GM12892 (cell line): Measurements from ENCODE around the gene TTLL13.

Experiments
- DNase-seq: peaks from one replicate; pipeline ENCODE4 v3.0.0; 2011; ENCODE audit not compliant: insufficient read length
- FAIRE-seq: peaks from 2 replicates; lab custom pipeline; 2011; peaks lifted over from hg19 to GRCh38; lab: Jason Lieb, UNC
- POLR2A ChIP-seq: IDR thresholded peaks from 2 replicates; pipeline ENCODE4 v1.6.1; 2011; ENCODE audit warnings: low read depth, low read length, control low read depth
- POLR2AphosphoS5 ChIP-seq: IDR thresholded peaks from 2 replicates; pipeline ENCODE4 v1.6.1; 2011; ENCODE audit warnings: low read depth, low read length, control low read depth
- TAF1 ChIP-seq: IDR thresholded peaks from 2 replicates; pipeline ENCODE4 v1.6.1; 2011; ENCODE audit warnings: low read depth, mild to moderate bottlenecking, control low read depth, low read length, borderline replicate concordance

TTLL13 gene

DNA sequence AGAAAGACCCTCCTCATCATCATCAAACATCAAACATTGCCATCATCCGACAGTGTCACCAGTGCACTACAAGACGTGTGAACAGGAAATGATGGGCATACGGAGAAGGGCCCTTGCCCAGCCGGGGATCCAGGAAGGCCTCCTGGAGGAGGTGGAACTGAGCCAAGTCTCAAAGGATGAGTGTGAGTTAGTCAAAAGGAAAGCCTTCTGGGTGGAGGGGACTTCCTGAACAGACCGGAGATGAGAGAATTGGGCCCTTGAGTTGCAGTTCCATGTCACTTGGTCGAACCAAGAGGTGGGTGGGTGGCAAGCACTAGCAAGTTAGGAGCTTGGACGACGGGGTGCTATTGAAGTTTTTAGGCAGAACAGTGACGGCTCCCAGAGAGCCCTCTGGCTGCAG is 39.8 kb upstream of the TTLL13 start:
- FAIRE-seq: peak; percentile 94
- no peak for DNase-seq
- no peak for TF ChIP-seq TAF1
- peak; percentile 30; the same call in 1 of the 2 replicates for TF ChIP-seq POLR2AphosphoS5
- 0 out of 2 replicates have a peak, but pooled peaks have one; percentile 44 for TF ChIP-seq POLR2A

DNA sequence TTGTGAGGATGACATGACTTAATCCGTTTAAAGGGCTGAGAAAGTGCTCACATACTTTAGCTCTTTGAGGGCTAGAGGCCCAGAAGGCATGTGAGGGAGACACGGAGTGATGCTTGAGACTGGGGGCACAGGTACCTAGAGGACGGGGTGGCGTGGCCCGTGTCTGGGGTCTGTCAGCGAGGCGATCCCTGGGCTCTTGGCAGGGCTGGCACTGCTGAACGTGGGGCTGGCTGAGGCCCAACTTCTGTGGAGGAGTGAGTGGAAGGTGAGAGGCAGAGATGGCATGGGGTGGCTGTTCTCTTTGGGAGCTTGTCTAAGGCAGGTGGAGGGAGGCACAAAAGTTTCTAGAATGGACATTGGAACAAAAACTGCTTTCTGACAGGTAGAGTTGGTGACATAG is 38.8 kb upstream of the TTLL13 start:
- no peak for TF ChIP-seq POLR2A
- no peak for TF ChIP-seq TAF1
- TF ChIP-seq POLR2AphosphoS5: no peak
- no peak for FAIRE-seq
- DNase-seq: no peak

DNA sequence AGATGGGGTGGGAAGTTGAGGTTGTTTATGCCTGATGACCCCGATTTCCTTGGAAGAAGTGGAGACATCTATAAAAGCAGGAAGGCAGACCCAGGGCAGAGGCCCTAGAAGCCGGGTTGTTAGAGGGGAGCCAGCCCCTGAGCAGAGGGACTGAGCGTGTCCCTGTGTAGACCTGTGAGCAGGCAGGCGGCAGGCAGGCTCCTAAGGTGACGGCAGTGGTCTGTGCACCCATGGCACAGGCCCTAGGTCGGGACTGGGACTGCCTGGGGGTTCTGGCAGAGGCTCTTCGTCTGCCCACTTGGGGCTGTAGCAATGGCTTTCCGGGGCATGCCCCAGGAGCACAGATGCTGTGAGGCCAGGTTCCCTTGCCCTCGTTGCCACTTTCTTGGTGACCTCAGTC is 38.3 kb upstream of the TTLL13 start:
- TF ChIP-seq POLR2A (no peak), TAF1 (no peak), POLR2AphosphoS5 (no peak)
- no peak for DNase-seq
- FAIRE-seq: no peak

DNA sequence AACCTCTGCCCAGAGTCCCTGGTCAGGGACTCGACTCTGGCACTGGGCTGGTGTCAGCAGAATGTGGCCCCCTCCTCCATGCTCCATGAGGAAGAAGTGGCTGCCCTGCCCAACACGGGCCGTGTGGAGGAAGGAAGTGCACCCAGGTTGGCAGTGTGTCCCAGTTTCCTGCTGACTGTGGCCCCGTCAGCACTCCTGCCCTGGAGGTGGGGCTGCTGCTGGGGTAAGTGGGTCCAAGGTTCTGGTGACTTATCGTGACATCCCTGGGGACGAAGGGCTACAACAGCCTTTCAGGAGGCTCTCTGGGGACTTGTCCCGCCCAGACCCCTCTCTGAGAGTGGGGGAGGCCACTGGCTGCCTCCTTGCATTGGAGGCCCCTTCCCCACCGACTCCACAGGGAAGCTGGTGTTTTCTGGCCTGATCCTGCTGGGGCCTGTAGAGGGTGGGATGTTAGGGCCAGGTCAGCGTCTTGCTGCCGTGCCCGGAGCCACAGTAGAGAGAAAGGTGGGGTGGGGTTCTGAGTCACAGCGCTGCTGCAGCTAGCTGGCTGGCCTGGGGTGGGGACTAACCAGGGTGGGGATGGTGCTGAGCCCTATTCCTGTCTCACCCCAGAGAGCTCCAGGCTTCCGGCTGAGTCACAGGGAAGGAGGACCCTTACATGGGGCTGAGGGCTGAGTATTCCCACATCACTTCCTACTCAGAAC is 37.8 kb upstream of the TTLL13 start:
- FAIRE-seq (no peak), DNase-seq (no peak)
- TF ChIP-seq TAF1 (no peak), POLR2AphosphoS5 (no peak), POLR2A (no peak)

DNA sequence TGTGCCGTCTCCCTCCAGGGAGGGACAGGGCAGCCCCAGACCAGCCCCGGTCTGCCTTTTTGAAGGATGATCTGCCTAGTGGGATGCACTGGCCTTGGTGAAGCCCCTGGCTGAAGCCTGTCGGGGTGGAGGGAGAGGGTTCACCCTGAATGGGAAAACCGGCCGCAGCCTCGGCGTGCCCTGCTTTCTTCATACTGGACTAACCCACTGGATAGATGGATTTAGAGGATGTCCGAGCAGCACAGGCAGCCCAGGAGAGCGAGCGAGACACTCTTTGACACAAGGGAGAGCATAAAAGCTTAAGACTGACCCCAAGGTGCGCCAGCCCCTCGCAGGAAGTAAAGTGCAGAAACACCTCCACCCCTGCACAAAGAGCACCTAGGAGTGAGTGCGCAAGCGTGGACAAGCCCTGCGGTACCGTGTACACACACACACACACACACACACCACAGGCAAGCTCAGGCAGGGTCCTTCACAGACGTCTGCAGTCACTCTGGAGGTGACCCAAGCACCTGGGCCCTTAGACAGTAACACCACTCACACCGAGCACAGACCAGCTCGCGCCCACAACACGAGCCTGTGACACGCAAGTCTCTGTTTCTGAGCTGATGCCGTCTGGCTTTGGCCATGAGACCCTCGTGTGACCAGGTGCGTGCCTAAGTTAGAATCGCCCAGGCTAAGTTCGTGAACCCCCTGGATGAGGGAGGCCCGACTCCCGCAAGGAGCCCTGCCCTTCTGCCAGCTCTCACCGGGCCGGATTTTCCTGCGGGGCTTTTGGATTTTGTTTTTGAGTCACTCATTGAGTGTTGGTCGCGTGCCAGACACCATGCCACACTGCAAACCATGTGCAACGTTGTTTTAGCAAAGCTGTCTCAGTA is 36.9 kb upstream of the TTLL13 start:
- FAIRE-seq (no peak), DNase-seq (no peak)
- TF ChIP-seq TAF1 (no peak), POLR2A (no peak), POLR2AphosphoS5 (no peak)

DNA sequence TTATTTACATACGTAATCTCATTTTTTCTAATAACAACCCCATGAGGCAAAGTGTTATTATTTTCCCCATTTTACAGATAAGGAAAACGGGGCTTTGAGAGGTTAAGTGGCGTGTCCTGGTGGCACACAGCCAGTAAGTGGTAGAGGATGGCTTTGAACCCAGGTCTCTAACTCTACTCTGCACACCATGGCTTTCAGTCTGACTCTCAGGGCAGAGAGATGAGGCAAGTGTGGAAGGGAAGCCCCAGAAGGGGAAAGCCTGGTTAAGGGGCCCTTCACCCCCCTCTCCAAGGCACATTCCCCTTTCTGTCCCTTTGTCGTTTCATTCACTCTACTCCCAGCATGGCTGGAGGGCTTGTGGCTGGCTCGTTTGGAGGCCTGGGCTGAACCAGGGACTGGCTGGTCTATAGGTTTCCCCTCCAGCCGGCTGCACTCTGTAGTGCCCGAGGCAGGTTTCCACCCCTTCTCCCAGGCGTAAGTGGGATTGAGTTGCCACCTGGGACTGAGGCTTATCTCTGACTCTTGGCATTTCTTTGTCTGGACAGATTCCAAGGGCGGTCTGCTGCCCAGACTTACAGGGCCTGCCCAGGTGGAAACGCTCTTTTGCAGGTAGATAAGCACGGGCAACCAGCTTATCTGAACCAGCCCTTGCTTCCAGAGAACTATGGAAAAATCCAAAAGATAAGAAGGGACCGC is 36.1 kb upstream of the TTLL13 start:
- DNase-seq (no peak), FAIRE-seq (no peak)
- TF ChIP-seq POLR2A (no peak), POLR2AphosphoS5 (no peak), TAF1 (no peak)

DNA sequence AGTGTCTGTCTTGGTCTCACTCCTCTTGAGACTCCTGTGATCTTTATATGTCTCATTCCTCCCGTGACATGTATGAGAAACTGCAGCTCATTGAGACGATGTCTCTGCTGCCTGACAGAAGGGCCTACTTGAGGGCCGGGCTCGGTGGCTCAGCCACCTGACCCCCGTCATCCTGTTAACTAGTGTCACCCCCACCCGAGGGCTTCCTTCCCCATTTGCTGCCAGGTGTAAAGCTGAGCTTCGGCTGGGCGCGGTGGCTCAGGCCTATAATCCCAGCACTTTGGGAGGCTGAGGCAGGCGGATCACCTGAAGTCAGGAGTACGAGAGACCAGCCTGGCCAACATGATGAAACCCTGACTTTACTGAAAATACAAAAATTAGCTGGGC is 35.5 kb upstream of the TTLL13 start:
- FAIRE-seq: no peak
- no peak for DNase-seq
- no peak for TF ChIP-seq POLR2A
- no peak for TF ChIP-seq POLR2AphosphoS5
- no peak for TF ChIP-seq TAF1

DNA sequence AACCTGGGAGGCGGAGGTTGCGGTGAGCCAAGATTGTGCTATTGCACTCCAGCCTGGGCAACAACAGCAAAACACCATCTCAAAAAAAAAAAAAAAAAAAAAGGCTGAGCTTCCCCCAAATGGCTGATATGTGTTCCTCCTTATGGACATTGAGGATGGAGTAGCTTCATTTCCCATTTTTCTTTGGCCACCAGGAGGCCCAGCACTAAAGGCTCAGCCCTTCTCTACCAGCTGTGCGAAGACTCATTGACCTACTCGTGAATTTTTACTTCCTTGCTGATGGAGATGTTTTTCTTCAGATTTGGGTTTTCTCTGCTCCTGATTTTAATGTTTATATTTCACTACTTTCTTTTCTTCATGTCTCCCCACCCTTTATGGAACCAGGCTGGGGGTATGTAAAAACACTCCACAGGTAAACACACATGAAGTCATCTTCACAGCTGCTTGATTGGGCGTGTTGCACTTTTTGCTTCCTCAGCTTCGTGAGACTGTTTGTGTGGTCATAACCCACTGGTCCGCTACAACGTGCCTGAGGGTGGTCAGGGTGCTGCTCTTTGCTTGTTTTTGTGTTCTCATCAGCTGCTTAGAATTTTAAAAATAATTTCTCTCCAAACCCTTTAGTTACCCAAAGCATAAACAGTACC is 34.7 kb upstream of the TTLL13 start:
- FAIRE-seq (no peak), DNase-seq (no peak)
- TF ChIP-seq POLR2AphosphoS5: no peak
- TF ChIP-seq POLR2A: no peak
- no peak for TF ChIP-seq TAF1

DNA sequence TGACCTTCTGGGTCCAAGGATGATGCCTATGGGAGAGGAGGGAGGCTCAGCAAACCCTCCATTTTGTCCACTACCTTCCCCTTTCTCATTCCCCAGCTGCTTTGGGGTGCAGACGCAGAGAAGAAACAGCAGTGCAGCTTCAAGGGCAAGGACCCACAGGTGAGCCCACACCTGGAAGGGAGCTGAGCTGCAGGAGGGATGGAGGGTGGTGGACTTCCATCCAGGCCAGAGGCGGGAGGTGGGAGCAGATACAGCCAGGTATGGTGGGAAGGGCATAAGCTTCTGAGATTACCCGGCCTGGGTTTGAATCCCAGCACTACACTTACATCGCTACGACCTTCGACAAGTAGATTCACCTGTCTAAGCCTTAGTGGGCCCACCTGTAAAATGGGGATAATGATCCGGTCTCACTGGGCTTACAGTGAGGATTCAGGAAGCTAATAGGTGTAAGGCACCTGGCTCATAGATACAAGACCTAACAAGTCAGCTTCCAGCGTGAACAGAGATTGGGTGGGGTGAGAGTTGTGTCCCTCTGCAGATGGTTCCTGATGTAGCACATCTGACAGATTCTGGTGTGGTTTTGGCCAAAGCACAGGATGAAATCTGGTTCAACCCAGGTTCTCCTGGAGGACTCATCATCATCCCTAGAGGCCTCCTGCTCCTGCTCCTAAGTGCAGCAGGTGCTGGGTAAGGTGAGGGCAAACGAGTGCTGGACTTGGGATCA is 31.5 kb upstream of the TTLL13 start:
- TF ChIP-seq POLR2A (no peak), TAF1 (no peak), POLR2AphosphoS5 (no peak)
- FAIRE-seq: no peak
- no peak for DNase-seq

DNA sequence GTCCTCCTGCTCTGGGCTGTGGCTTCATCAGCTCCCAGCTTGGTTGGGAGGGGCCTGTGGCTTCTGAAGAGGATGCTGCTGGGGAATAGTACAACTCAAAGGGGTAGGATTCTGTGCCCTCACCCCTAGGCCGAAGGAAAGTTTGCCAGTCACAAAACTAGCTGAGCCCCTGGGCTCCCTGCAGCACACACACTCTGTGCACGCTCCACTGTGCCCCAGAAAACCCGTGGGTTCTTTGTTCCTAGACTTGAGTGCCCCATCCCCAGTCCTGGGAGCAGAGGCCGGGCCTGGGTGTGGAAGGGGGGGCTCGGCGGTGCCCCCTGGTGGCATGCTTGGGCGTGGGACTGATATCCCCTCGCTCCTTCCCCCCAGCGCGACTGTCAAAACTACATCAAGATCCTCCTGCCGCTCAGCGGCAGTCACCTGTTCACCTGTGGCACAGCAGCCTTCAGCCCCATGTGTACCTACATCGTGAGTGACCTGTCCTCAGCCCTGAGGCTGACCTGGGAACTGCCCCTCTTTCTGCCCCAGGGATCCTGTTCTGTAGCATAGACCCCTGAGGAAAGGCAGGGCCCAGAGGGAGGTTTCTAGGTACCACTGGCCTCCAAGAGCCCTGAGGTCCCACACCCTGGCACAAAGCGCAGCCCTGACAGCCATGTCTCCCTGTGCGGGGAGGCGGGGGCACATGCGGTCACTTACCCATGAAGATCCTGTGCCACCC is 29.8 kb upstream of the TTLL13 start:
- DNase-seq (peak; percentile 73), FAIRE-seq (peak; percentile 9)

More for the DNA sequence above, 29.8 kb upstream of the TTLL13 start:
- TF ChIP-seq POLR2A: no peak
- no peak for TF ChIP-seq TAF1
- TF ChIP-seq POLR2AphosphoS5: no peak
